Measurements from ENCODE around the gene ZNF697.
"Not testable (repeated sequence)": the region's sequence is repeated elsewhere in the genome, so short reads cannot be mapped to it uniquely, and the experiment has no call there.

Gene ZNF697

DNA sequence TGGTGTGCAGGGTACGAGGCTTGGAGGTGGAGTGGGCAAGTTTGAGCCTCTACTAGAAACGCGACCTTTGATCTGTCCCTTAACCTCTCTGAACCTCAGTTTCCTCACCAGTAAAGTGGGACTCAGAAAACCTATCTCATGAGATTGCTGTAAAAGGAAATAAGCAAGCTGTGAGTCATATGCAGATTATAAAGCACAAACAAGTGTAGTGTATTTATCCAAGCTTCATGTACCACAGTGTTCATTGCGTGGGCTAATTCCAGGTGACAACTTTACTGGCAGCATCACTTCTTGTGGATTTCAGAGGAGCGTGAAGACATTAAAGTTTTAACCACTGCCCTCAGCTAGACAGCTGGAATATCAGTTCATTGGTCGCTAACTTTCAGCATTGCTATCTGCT is 44.4 kb downstream of the ZNF697 start:
- ATAC-seq (no peak), DNase-seq (no peak)
- no peak overlapping the region for H3K27ac Mint-ChIP-seq
- H3K4me1 Mint-ChIP-seq, result no peaks in the 10 kb centered on the region
- H3K9me3 Mint-ChIP-seq, result no peaks in the 10 kb centered on the region
- H3K27me3 Mint-ChIP-seq, result peaks cover 37% of the 10 kb centered on the region
- no peak overlapping the region for H3K4me3 Mint-ChIP-seq

DNA sequence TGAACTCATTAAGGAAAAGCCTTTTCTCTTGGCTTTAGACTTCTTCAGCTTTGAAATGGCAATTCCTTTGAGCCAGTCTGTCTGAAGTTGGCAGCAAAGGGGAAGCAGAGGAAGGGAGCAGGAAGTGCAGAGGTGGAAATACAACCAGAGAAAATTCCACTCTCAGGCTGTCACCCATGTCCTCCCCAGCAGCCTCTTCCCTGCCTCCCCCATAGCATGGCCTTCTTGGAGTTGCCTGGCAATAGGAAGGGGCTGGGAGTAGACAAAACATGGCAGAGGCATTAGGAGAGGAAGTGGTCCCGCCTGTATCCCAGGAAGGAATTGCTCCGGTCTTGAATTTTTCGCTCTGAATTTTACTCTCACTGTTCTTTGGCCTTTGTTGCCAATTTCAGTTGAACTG is 44.8 kb downstream of the ZNF697 start:
- not testable (repeated sequence) for H3K9me3 Mint-ChIP-seq

DNA sequence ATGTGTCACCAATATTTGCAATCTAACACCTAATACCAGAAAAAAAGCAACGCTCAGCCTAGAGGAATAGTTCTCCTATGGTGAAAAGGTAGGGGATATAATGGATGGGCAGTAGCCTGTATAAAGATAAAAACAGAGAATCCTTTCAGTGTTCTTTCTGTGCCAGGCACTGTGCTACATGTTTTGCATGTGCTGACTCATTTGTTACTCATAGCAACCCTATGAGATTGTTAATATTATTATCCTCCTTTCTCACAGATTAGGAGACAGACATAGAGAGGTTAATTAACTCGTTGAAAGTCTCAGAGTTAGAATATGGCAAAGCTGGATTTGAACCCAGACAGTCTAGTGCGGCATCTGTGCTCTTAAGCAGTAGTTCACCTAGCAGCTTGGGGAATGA is 45.3 kb downstream of the ZNF697 start:
- not testable (repeated sequence) for H3K4me3 Mint-ChIP-seq, H3K9me3 Mint-ChIP-seq, DNase-seq, ATAC-seq, H3K27ac Mint-ChIP-seq, H3K4me1 Mint-ChIP-seq
- peaks cover 37% of the 10 kb centered on the region for H3K27me3 Mint-ChIP-seq

More for the DNA sequence above, 44.8 kb downstream of the ZNF697 start:
- not testable (repeated sequence) for H3K4me1 Mint-ChIP-seq, DNase-seq, H3K4me3 Mint-ChIP-seq, ATAC-seq, H3K27ac Mint-ChIP-seq
- peaks cover 37% of the 10 kb centered on the region for H3K27me3 Mint-ChIP-seq

DNA sequence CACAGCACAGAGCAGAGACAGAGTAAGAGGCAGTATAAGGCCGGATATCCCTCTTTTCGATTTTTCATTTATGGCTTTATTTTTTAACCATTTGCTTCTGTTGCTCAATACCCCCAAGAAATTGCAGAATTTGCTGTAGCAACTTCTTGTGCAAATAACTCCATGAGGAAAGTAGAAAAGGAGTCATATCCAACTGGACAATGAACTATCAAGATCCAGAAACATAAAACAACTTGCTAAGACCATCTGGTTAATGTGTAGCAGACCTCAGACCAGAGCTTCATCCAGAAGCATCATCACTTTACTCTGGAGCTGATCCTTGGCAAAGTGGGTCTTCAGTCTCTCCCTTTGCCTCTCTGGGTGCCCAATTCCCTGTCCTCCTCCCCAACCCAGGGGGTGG is 45.9 kb downstream of the ZNF697 start:
- H3K9me3 Mint-ChIP-seq, result no peaks in the 10 kb centered on the region
- peaks cover 37% of the 10 kb centered on the region for H3K27me3 Mint-ChIP-seq
- H3K4me3 Mint-ChIP-seq, result no peak overlapping the region

DNA sequence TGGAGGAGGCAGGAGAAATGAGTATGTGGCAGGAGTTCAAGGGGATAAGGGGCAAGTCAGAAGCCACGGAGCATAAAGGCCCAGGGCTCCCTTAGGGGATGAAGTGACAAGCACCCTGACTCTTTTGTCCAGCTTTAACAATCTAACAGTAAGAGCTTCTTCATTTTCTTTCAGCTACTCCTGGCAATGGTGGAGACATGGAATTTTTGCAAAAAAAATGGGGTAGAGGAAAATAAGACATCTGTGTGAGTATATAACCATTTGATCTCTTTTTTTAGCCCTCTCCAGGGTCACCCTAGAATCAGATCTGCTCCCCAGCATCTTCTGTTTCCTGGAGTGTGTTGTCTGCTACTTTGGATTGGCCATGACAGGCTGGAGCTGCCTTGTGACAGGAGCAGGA is 47.1 kb downstream of the ZNF697 start:
- no peak for DNase-seq
- Mint-ChIP-seq H3K4me3 (no peak overlapping the region), H3K4me1 (no peaks in the 10 kb centered on the region), H3K27me3 (peaks cover 25% of the 10 kb centered on the region), H3K9me3 (no peaks in the 10 kb centered on the region), H3K27ac (no peak overlapping the region)
- no peak for ATAC-seq

More for the DNA sequence above, 45.9 kb downstream of the ZNF697 start:
- DNase-seq, result no peak
- ATAC-seq, result no peak
- Mint-ChIP-seq H3K4me1 (no peaks in the 10 kb centered on the region), H3K27ac (no peak overlapping the region)

DNA sequence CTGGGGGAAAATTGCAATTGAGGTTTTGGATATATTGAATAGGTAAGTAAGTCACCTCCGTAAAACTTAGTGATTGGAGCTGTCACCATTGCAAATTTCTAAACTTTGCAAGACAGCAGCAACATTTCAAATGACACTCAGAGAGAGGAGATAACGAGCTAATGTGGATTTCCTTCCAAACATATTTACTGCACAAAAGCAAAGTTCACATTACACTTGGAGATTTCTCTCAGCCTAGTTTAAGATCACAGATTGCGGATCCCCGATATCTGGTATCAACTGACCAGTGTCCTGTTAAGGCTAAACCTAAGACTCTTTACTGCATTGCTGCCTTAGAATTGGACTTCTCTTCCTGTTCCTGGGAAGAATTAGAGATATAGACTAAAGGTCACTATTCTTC is 47.5 kb downstream of the ZNF697 start:
- Mint-ChIP-seq H3K9me3 (no peaks in the 10 kb centered on the region), H3K4me3 (no peak overlapping the region), H3K27me3 (peaks cover 24% of the 10 kb centered on the region), H3K27ac (no peak overlapping the region), H3K4me1 (no peaks in the 10 kb centered on the region)
- no peak for ATAC-seq
- no peak for DNase-seq

DNA sequence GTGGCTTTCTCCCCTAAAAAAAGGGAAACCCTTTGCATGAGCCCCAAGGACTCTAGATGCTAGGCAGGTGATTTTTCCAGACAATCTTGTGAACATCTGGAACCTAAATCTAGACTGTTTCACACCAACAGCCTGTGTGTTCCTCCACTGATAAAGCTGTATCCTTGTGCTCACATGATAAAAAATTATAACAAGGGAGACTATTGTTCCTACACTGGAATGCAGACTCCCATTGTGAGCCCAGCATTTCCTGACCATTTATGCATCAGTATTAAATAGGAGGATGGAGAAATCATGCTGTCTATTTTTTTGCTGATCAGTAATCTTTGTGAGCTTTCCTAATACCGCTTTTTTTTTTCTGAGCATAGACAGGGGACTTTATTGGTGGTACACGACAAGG is 52.5 kb downstream of the ZNF697 start:
- H3K27ac Mint-ChIP-seq, result peak overlapping the region in 1 of 2 donors; percentile 8
- H3K9me3 Mint-ChIP-seq, result no peaks in the 10 kb centered on the region
- ATAC-seq, result no peak
- H3K4me1 Mint-ChIP-seq, result no peaks in the 10 kb centered on the region
- DNase-seq, result no peak
- peaks cover 21% of the 10 kb centered on the region for H3K27me3 Mint-ChIP-seq
- no peak overlapping the region for H3K4me3 Mint-ChIP-seq

DNA sequence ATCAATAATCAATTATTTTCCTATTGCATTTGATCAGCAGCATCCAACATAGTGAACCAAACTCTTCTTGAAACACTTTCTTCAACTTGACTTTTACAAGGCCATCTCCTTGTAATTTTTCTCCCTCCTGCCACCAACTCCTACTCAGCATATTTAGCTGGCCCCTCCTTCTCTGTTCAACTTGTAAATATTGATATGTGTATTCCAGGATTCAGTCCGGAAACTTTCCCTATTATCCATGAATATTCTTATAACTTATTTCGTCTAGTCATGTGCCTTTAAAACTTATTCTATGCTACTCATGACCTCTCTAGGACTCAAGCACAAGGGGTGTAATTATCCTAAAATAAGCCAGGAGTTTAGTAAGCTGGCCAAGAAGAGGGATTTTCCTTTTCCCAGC is 52.9 kb downstream of the ZNF697 start:
- peak overlapping the region in 1 of 2 donors; percentile 8 for H3K27ac Mint-ChIP-seq
- no peaks in the 10 kb centered on the region for H3K9me3 Mint-ChIP-seq
- no peak overlapping the region for H3K4me3 Mint-ChIP-seq
- H3K27me3 Mint-ChIP-seq, result peaks cover 20% of the 10 kb centered on the region
- DNase-seq (no peak), ATAC-seq (no peak)
- H3K4me1 Mint-ChIP-seq, result no peaks in the 10 kb centered on the region

DNA sequence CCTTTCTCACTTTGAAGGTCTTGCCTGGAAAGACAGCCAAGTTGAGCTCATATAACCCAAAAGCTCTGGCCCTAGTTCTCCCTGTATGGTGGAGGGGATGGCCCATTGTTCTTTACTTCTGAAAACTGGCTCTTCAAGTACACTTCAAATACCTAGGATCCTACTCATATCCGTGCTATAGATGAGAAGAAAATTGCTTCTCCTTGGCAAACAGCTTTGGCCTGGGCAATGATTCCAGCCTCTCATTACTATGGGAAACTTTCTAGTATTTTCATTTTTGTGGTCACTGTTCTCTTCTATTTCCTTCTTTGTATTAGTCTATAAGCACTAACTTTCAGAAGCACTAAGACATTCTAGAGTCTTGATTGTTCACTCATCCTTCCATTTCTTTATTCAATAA is 53.7 kb downstream of the ZNF697 start:
- Mint-ChIP-seq H3K9me3 (no peaks in the 10 kb centered on the region), H3K27me3 (peaks cover 20% of the 10 kb centered on the region), H3K4me3 (no peak overlapping the region), H3K4me1 (no peaks in the 10 kb centered on the region), H3K27ac (no peak overlapping the region)
- ATAC-seq, result no peak
- no peak for DNase-seq

DNA sequence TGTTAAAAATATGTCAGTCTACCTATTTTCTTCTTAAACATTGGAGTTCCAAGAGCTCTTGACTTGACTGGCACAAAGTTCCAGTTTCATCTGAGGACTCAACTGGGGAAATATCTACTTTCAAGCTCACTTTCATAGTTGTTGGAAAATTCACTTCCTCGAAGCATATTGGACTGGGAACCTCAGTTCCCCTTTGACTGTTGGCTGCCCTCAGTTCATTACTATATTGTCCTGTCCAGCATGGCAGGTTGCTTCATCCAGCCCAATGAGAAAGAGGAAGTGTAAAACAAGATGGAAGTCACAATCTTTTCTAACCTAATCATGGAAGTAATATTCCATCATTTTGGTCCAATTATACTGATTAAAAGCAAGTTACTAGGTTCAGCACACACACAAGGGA is 54.3 kb downstream of the ZNF697 start:
- Mint-ChIP-seq H3K4me3 (no peak overlapping the region), H3K9me3 (no peaks in the 10 kb centered on the region), H3K27me3 (peaks cover 20% of the 10 kb centered on the region), H3K4me1 (no peaks in the 10 kb centered on the region), H3K27ac (no peak overlapping the region)
- ATAC-seq, result no peak
- no peak for DNase-seq

DNA sequence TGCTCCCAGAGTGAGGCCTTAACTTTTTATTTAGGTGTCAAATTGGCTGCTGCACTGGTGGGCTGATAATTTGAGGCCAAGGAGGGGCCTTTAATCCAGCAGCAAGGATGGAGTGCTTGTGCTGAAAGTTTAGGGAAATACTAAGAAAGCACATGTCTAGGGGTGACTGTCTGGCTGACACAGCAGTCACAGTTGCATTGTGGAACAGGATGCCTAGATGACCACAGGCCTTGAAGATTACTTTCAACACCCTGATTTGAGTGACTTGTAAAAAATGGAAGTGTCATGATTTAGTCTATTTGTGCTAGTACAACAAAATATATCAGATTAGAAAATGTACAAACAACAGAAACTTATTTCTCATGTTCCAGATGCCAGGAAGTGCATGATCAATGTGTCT is 57.7 kb downstream of the ZNF697 start:
- no peak for ATAC-seq
- H3K4me1 Mint-ChIP-seq, result no peaks in the 10 kb centered on the region
- H3K4me3 Mint-ChIP-seq, result no peak overlapping the region
- no peaks in the 10 kb centered on the region for H3K9me3 Mint-ChIP-seq
- DNase-seq, result no peak
- H3K27me3 Mint-ChIP-seq, result peaks cover 19% of the 10 kb centered on the region
- H3K27ac Mint-ChIP-seq, result no peak overlapping the region

DNA sequence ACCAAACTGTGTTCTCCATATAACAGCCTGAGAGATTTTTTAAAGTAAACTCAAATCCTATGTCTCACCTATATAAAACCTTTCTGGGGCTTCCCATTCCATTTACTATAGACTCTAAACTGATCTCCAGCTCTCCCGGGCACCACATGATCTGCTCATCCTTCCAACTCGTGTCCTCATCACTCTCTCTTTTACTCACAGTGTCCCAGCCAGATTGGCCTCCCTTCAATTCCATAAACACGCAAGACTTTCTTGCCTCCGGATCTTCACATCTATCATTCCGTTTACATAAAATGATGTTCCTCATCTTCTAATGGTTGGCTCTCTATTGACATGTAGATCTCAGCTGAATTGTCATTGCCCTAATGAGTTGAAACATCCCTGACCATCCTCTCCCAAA is 59.4 kb downstream of the ZNF697 start:
- H3K27ac Mint-ChIP-seq, result no peak overlapping the region
- DNase-seq, result no peak
- peaks cover 4% of the 10 kb centered on the region for H3K27me3 Mint-ChIP-seq
- no peak for ATAC-seq
- no peaks in the 10 kb centered on the region for H3K9me3 Mint-ChIP-seq
- H3K4me1 Mint-ChIP-seq, result no peaks in the 10 kb centered on the region
- no peak overlapping the region for H3K4me3 Mint-ChIP-seq

DNA sequence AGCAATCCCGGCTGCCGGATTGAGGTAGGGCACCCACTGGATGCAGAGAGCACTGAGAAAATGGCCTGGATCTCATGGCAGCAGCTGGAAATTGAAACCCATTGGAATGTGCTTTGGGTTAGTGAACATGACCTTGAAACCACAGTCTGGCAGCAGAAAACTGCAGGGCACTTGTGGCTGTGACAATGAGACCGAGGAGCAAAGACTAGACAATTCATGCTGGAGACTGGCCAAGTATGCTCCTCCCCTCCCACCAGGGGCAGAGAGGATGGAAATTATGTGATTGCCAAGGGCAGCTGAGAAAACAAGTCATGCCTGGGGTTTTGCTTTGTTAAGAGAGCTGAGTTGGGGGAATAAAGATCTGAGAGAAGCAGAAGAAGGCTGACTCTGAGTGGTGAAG is 60.7 kb downstream of the ZNF697 start:
- no peaks in the 10 kb centered on the region for H3K4me1 Mint-ChIP-seq
- no peak overlapping the region for H3K27ac Mint-ChIP-seq
- no peaks in the 10 kb centered on the region for H3K9me3 Mint-ChIP-seq

DNA sequence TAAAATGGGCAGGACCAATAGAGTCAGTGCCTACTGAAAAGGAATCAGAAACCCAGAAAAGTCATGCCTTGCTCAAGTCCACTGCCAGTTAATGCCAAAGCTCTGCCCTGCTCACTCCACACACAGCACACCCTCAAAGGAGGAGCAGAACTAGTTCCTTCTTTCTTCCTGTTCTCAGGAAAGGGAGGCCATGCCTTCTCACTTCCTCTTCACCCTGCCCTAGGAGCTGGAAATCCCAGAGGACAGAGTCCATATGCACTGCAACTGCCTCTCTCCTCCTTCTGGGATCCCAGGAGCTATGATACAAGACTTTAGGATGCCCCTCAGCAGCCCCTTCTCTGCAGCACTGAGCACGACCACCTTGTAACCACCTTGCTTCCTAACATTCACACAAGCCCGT is 62.3 kb downstream of the ZNF697 start:
- ATAC-seq, H3K27ac Mint-ChIP-seq, H3K9me3 Mint-ChIP-seq, H3K4me3 Mint-ChIP-seq, H3K4me1 Mint-ChIP-seq, H3K27me3 Mint-ChIP-seq, DNase-seq: not testable (repeated sequence)

More for the DNA sequence above, 60.7 kb downstream of the ZNF697 start:
- Mint-ChIP-seq H3K27me3 (no peaks in the 10 kb centered on the region), H3K4me3 (no peak overlapping the region)
- no peak for ATAC-seq
- no peak for DNase-seq

DNA sequence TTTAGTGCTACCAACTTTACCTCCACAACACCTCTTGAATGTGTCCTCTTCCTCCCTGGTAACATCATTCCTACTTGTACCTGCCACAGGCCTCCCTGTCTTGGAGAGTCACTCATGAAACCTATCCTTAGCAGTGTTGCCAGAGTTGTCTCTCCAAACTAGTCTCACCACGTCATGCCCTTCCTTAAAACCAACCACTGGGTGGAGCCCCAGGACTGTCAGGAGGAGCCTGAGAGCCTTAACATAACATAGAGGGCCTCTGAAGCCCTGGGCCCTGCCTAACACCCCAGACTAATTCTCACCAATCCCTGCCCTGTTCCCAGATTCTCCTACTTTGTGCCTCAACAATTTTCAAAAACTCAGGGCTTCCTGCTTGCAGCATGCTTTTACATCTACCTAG is 65.3 kb downstream of the ZNF697 start:
- ATAC-seq (peak; percentile 68), DNase-seq (peak in 1 of 2 donors; percentile 17)

DNA sequence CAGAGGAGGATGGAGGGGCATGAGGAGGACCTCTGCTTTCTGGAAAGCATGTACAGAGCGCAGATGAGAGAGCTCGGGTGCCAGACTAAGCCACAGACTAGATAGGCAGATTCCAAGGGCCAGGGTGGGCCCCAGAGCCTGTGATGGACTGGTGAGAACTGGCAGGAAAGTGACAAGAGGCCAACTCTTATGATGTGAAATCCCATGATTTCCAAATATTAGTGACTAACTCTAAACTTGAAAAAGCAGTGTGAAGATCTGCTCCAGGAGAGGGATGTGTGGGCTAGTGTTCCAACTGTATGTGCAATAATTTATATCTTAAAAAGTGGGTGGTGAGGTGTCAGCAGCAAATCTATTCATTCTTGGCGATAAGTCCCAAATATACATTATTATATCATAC is 67.0 kb downstream of the ZNF697 start:
- H3K4me1 Mint-ChIP-seq, H3K9me3 Mint-ChIP-seq, H3K4me3 Mint-ChIP-seq, DNase-seq, H3K27ac Mint-ChIP-seq, H3K27me3 Mint-ChIP-seq, ATAC-seq: not testable (repeated sequence)

More for the DNA sequence above, 65.3 kb downstream of the ZNF697 start:
- Mint-ChIP-seq H3K4me1 (no peaks in the 10 kb centered on the region), H3K4me3 (no peak overlapping the region), H3K9me3 (no peaks in the 10 kb centered on the region), H3K27ac (no peak overlapping the region), H3K27me3 (no peaks in the 10 kb centered on the region)

DNA sequence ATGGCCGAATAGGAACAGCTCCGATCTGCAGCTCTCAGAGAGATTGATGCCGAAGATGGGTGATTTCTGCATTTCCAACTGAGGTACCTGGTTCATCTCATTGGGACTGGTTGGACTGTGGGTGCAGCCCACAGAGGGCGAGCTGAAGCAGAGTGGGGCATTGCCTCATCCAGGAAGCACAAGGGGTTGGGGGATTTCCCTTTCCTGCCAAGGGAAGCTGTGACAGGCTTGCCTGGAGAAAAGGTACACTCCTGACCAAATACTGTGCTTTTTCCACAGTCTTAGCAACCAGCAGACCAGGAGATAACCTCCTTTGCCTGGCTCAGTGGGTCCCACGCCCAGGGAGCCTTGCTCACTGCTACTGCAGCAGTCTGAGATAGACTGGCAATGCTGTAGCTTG is 74.2 kb downstream of the ZNF697 start:
- Mint-ChIP-seq H3K27me3 (peaks cover 8% of the 10 kb centered on the region), H3K27ac (no peak overlapping the region), H3K4me3 (no peak overlapping the region), H3K4me1 (no peaks in the 10 kb centered on the region), H3K9me3 (no peaks in the 10 kb centered on the region)
- no peak for ATAC-seq
- no peak for DNase-seq

Data from stimulated activated naive CD8-positive, alpha-beta T cell treated with anti-CD3 and anti-CD28 coated beads, Interleukin-15, amount 100 ng/mL, for 72 hours (primary cell).